Heart left ventricle (tissue), 16 donors: Measurements from ENCODE around the gene SNX25. TPM values are rescaled to one million over a fixed set of nuclear protein-coding genes. Genes with fewer than 3 reads are reported as not detected.
"Not testable (repeated sequence)": the region's sequence is repeated elsewhere in the genome, so short reads cannot be mapped to it uniquely, and the experiment has no call there.

Source experiments
- ATAC-seq, 4 donors: fragments of 200-7000 bp; cut with Tn5 transposase; one replicate each; pipeline ENCODE4 v1.9.1; 2020 to 2022; ENCODE audit warnings: moderate library complexity in 4 of 4, mild to moderate bottlenecking in 3 of 4, moderate number of reproducible peaks in 1 of 4
- DNase-seq, 5 donors: peaks; one replicate each; pipeline ENCODE4 v3.0.0-alpha.2; 2020
- H3K27ac ChIP-seq, 12 donors: fragments of 200-600 bp; sonication (generic) in 4 of 12; one replicate each; pipeline versions ENCODE4 v1.5.0 to v1.8.0; 2016 to 2022; ENCODE audit warnings: mild to moderate bottlenecking in 2 of 12
- H3K27me3 ChIP-seq, 9 donors: fragments of 200-600 bp; sonication (generic) in 2 of 9; one replicate each; pipeline versions ENCODE4 v1.5.1 to v1.8.0; 2016 to 2022; ENCODE audit warnings: mild to moderate bottlenecking in 3 of 9
- H3K36me3 ChIP-seq, 9 donors: fragments of 200-600 bp; sonication (generic) in 2 of 9; one replicate each; pipeline versions ENCODE4 v1.5.0 to v1.8.0; 2018 to 2022; ENCODE audit warnings: mild to moderate bottlenecking in 2 of 9
- H3K4me1 ChIP-seq, 12 donors: fragments of 200-600 bp; sonication (generic) in 4 of 12; one replicate each; pipeline versions ENCODE4 v1.5.0 to v1.8.0; 2016 to 2022; ENCODE audit warnings: mild to moderate bottlenecking in 3 of 12
- H3K4me3 ChIP-seq, 12 donors: fragments of 200-600 bp; sonication (generic) in 4 of 12; one replicate each; pipeline versions ENCODE4 v1.5.0 to v1.8.0; 2017 to 2022; ENCODE audit warnings: mild to moderate bottlenecking in 9 of 12, moderate library complexity in 4 of 12
- H3K9me3 ChIP-seq, 12 donors: fragments of 200-600 bp; sonication (generic) in 4 of 12; one replicate each; pipeline versions ENCODE4 v1.5.0 to v1.8.0; 2016 to 2022; ENCODE audit warnings: mild to moderate bottlenecking in 1 of 12
- POLR2A ChIP-seq, 2 donors: fragments of 450-650 bp; IDR thresholded peaks; one replicate each; pipeline ENCODE4 v1.6.1; 2017; ENCODE audit warnings: antibody characterized with exemption in 2 of 2, mild to moderate bottlenecking in 2 of 2, moderate library complexity in 2 of 2
- WGBS, 4 donors: extraction: QIAGEN DNeasy Blood & Tissue Kit in 2 of 4; methylation state at CpG; one replicate each; pipeline versions ENCODE4 v1.1.5 to v1.1.7; 2013 to 2018; 5-methylcytosine and 5-hydroxymethylcytosine counted together
- intact Hi-C, 10 donors: fragments of 100-400 bp; cut with DNase I; formaldehyde crosslinking; loops; one replicate each; pipeline versions ENCODE4 v1.11.1 to v1.14.2; 2022
- polyA plus RNA-seq, 2 donors: library from polyadenylated mRNA; stranded (reverse); fragments of 200-250 nt; gene quantifications; one replicate each; pipeline ENCODE4 v1.2.3, GENCODE V29; 2013
- total RNA-seq, 9 donors: library from RNA; depleted of rRNA in 2 of 9; stranded (reverse); fragments of >200 nt in 2 of 9; fragmentation: NEBNext Ultra II Directional in 3 of 9; extraction: Animal tissue kit (Norgen Biotek cat#: 25700) in 3 of 9; gene quantifications; one replicate each; pipeline versions ENCODE4 v1.1.0 to v1.2.4, GENCODE V29; 2016 to 2023
- TF ChIP-seq, protein P1 (sequence below), 12 donors: fragments of 200-600 bp; sonication (generic) in 4 of 12; IDR thresholded peaks; one replicate each; pipeline versions ENCODE4 v1.5.0 to v1.8.0; 2018 to 2022; ENCODE audit warnings: antibody characterized with exemption in 12 of 12, mild to moderate bottlenecking in 5 of 12
- donor health status: ischemic (EF 13 %, LVEDD 7.1; RV severe dilation, severe dysfunction).
- donor health status: healthy with polysubstance abuse.
- donor health status: DM: no; HTN: yes; CAD: no.
- donor health status: DM: no; HTN: no; CAD: no.
- donor health status: ischemic (EF 25% LVEDD 6.9; RV normal size, moderate dysfunction).
- donor health status: ischemic (EF 25% LVEDD 5.7; RV mildly dilated, moderate dysfunction).
- donor health status: healthy.
- donor health status: DM: yes; HTN: yes; CAD: no.
- donor health status: ischemic (EF 35%, LVEDD 5.7; RV mildly dilated, moderate dysfunction).
- donor health status: nonischemic (EF 11% LVEDD 7.7; RV severe dilation, severe dysfunction).
- donor health status: DM: yes; HTN: yes; CAD: no.
- donor health status: PGD.
- donor health status: ischemic (EF 29% LVEDD 5.4; RV normal size, mild dysfunction).
- donor health status: nonischemic (EF 23%, LVEDD 6.1; RV moderate dilation, normal function).

SNX25 gene
- total and polyA plus RNA-seq, 11 donors, result 3.1 to 12.4 (median 10.1) TPM

DNA sequence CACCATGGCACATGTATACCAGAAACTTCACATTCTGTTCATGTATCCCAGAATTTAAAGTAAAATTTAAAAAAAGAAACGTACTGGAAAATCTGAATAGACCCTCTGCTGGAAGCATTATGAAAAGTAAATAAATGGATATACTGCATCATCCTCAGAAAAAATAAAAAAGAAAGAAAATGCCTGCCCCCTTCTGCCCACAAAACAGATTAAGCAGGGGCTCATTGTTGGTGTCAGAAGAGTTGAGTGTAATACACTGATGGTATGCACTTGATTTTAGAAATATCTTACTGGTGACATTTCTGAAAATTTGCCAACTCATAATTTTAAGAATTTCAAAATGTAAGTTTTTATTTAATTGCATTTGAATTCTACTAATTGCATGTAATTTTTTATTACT lies 108.5 kb downstream of the SNX25 start:
- H3K36me3 ChIP-seq, result peaks cover 0 to 50% (median 7%) of the 10 kb centered on the region in 9 donors
- intact Hi-C loops, result no loop called here
- H3K27me3 ChIP-seq, result no peaks in the 10 kb centered on the region
- ATAC-seq, result no peak
- no peak overlapping the region for H3K27ac ChIP-seq
- H3K4me1 ChIP-seq, result peaks cover 0 to 5% (median 0%) of the 10 kb centered on the region in 12 donors
- H3K9me3 ChIP-seq, result peaks cover 0 to 3% (median 0%) of the 10 kb centered on the region in 12 donors
- no peak for DNase-seq
- TF ChIP-seq, protein P1, sequence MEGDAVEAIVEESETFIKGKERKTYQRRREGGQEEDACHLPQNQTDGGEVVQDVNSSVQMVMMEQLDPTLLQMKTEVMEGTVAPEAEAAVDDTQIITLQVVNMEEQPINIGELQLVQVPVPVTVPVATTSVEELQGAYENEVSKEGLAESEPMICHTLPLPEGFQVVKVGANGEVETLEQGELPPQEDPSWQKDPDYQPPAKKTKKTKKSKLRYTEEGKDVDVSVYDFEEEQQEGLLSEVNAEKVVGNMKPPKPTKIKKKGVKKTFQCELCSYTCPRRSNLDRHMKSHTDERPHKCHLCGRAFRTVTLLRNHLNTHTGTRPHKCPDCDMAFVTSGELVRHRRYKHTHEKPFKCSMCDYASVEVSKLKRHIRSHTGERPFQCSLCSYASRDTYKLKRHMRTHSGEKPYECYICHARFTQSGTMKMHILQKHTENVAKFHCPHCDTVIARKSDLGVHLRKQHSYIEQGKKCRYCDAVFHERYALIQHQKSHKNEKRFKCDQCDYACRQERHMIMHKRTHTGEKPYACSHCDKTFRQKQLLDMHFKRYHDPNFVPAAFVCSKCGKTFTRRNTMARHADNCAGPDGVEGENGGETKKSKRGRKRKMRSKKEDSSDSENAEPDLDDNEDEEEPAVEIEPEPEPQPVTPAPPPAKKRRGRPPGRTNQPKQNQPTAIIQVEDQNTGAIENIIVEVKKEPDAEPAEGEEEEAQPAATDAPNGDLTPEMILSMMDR (IDR thresholded peaks at IDR 0.05), result no peak
- TF ChIP-seq POLR2A (IDR thresholded peaks at IDR 0.05), result no peak
- 95 to 100% (median 96%) methylated on average over 1 of the region's 1 CpG for WGBS, 4 donors
- no peak overlapping the region for H3K4me3 ChIP-seq

DNA sequence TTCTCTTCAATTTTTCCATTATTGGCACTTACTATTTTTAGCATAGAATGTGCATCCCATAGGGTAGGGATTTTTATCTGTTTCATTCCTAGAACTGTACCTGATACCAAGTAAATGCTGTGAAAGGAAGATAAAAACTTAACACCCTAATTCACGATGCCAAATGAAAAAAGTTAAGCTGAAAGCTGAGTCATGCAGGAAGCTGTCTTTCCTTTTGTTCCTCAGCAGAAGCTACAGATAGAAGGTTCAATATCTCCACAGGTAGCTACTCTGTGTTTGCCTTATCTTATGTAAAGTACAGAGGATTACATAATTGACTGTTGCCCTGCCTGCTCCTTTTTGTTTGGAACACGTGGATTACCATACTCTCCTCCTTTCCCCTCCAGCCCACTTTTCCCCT lies 109.3 kb downstream of the SNX25 start:
- H3K36me3 ChIP-seq, result peaks cover 0 to 42% (median 2%) of the 10 kb centered on the region in 9 donors
- ATAC-seq (no peak), DNase-seq (no peak)
- H3K27ac ChIP-seq, result no peak overlapping the region
- H3K27me3 ChIP-seq, result no peaks in the 10 kb centered on the region
- no peak overlapping the region for H3K4me3 ChIP-seq
- whole genome bisulfite sequencing, 4 donors, result 52 to 59% (median 53%) methylated on average over 2 of the region's 2 CpGs
- H3K4me1 ChIP-seq, result peaks cover 0 to 5% (median 0%) of the 10 kb centered on the region in 12 donors
- peaks cover 0 to 3% (median 0%) of the 10 kb centered on the region in 12 donors for H3K9me3 ChIP-seq
- intact Hi-C loops, result no loop called here
- no peak for TF ChIP-seq POLR2A (IDR thresholded peaks at IDR 0.05)
- TF ChIP-seq, protein P1 (IDR thresholded peaks at IDR 0.05), result no peak

DNA sequence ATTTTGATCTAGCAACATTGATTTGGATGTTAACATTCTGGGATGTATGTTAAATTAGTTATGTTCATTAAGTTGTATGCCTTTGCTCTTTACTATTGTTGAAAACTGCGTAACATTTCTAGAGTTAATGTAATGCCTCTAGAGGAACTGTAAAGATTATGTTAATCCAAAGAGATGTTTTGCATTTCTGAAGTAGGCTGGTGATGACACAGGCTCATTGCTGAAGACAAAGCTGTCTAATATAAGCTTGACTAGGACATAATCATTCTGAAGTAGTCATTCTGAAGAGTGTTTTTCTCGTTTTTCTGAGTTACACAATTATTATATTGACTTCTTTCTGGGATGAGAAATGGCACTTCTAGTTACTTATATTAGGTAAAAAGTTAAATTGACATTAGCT lies 113.4 kb downstream of the SNX25 start:
- WGBS, 4 donors, result 88 to 93% (median 92%) methylated on average over 2 of the region's 2 CpGs
- Histone ChIP-seq H3K27ac (no peak overlapping the region), H3K4me1 (peaks cover 0 to 5% (median 0%) of the 10 kb centered on the region in 12 donors), H3K4me3 (no peak overlapping the region), H3K9me3 (no peaks in the 10 kb centered on the region), H3K27me3 (no peaks in the 10 kb centered on the region), H3K36me3 (peaks cover 0 to 28% (median 2%) of the 10 kb centered on the region in 9 donors)
- intact Hi-C loops, result no loop called here
- DNase-seq (no peak), ATAC-seq (no peak)
- TF ChIP-seq POLR2A (IDR thresholded peaks at IDR 0.05), result no peak
- TF ChIP-seq, protein P1 (IDR thresholded peaks at IDR 0.05), result no peak

DNA sequence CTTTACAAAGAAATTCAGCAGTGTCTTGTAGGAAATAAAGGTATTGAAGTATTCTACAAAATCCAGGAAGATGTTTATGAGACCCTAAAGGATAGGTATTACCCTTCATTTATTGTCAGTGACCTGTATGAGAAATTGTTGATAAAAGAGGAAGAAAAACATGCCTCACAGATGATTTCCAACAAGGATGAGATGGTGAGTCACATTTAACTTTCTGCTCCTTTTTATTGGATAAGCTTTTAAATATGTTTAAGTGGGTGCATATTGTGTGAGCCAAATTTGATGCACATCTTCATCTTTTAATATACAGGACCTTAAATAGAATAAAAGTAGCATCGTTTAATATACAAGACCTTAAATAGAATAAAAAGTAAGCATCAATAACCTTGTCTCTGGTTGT lies 114.2 kb downstream of the SNX25 start:
- WGBS, 4 donors, result 96 to 100% (median 96%) methylated on average over 1 of the region's 1 CpG
- H3K9me3 ChIP-seq, result no peaks in the 10 kb centered on the region
- H3K27me3 ChIP-seq, result no peaks in the 10 kb centered on the region
- no peak for ATAC-seq
- H3K36me3 ChIP-seq, result peaks cover 0 to 28% (median 2%) of the 10 kb centered on the region in 9 donors
- peak overlapping the region in 1 of 12 donors; percentile 19 for H3K27ac ChIP-seq
- no peak for DNase-seq
- peaks cover 0 to 2% (median 0%) of the 10 kb centered on the region in 12 donors for H3K4me1 ChIP-seq
- intact Hi-C loops, result no loop called here
- no peak for TF ChIP-seq POLR2A (IDR thresholded peaks at IDR 0.05)
- TF ChIP-seq, protein P1 (IDR thresholded peaks at IDR 0.05), result no peak
- no peak overlapping the region for H3K4me3 ChIP-seq

DNA sequence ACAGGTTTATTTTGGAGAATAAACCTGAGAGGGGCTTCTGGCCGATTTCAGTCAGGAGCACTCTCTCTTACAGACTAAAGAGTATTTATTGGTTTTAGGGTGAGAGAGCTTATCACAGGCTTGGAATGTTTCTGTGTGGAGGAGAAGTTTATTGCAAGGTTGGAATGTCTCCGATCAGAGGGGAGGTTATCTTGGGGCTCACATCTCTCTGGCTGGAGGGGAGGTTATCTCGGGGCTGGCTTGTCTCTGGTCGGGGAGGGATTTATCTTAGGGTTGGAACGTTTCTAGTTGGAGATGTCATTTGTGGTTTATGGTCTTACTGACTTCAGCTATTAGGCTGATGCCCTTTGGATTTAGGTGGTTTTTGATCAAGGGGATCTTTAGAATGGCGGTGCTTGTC lies 115.0 kb downstream of the SNX25 start:
- H3K4me1 ChIP-seq, H3K9me3 ChIP-seq, DNase-seq, intact Hi-C loops, ATAC-seq, H3K4me3 ChIP-seq, H3K27me3 ChIP-seq: not testable (repeated sequence)
- H3K36me3 ChIP-seq, result peaks cover 0 to 28% (median 2%) of the 10 kb centered on the region in 9 donors
- WGBS, 4 donors, result 83 to 92% (median 85%) methylated on average over 6 of the region's 6 CpGs
- H3K27ac ChIP-seq, result peak overlapping the region in 1 of 12 donors; percentile 19

DNA sequence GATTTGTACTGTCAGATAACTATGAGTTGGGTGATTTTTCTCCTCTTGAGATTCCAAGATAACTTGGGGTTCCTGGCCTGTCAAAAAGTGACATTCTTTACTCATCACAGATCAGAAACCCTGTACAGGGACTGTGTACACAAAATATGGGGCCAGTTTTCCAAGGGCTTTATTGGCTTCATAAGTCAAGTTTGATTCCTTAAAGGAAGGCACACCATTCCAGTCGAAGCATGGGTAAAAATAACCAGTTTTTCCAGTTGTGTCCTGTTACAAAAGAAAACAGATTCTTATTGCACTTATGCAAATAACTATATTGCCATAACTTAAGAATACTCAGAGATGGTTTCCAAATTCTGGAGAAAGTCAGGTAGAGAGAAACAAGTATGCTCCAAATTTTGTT lies 116.3 kb downstream of the SNX25 start:
- H3K27me3 ChIP-seq, H3K27ac ChIP-seq, H3K4me3 ChIP-seq, H3K9me3 ChIP-seq, intact Hi-C loops, H3K4me1 ChIP-seq, ATAC-seq, DNase-seq: not testable (repeated sequence)
- WGBS, 4 donors, result 63 to 80% (median 79%) methylated on average over 1 of the region's 1 CpG
- peaks cover 0 to 23% (median under 1%) of the 10 kb centered on the region in 9 donors for H3K36me3 ChIP-seq
